Right hindlimb (tissue), 1 donor: ENCODE results near the gene CPNE4.

Experiments used
- DNase-seq: peaks from one replicate; pipeline ENCODE4 v3.0.0-alpha.2; 2018

Gene CPNE4

GRCh38 chr3:131868203-131868602, 166.6 kb downstream of the CPNE4 start:
- DNase-seq: no peak

GRCh38 chr3:131856171-131856570, 178.6 kb downstream of the CPNE4 start:
- no peak for DNase-seq

- no peak for DNase-seq
Observed at GRCh38 chr3:131850223-131850622, 184.6 kb downstream of the CPNE4 start.

- DNase-seq: no peak
Observed at GRCh38 chr3:131849616-131850015, 185.2 kb downstream of the CPNE4 start.

- no peak for DNase-seq
Observed at GRCh38 chr3:131847966-131848510, 186.8 kb downstream of the CPNE4 start.

GRCh38 chr3:131846296-131846924, 188.4 kb downstream of the CPNE4 start:
- no peak for DNase-seq

- DNase-seq: no peak
Observed at GRCh38 chr3:131843174-131843573, 191.6 kb downstream of the CPNE4 start.

- DNase-seq: no peak
Observed at GRCh38 chr3:131840156-131840797, 194.5 kb downstream of the CPNE4 start.

GRCh38 chr3:131835906-131836305, 198.9 kb downstream of the CPNE4 start:
- no peak for DNase-seq

GRCh38 chr3:131831608-131832007, 203.2 kb downstream of the CPNE4 start:
- no peak for DNase-seq

- DNase-seq: no peak
Observed at GRCh38 chr3:131821191-131821762, 213.5 kb downstream of the CPNE4 start.

GRCh38 chr3:131819381-131820055, 215.3 kb downstream of the CPNE4 start:
- no peak for DNase-seq

GRCh38 chr3:131812433-131812832, 222.4 kb downstream of the CPNE4 start:
- DNase-seq: no peak

GRCh38 chr3:131811481-131811880, 223.3 kb downstream of the CPNE4 start:
- DNase-seq: no peak

GRCh38 chr3:131807822-131808221, 227.0 kb downstream of the CPNE4 start:
- DNase-seq: no peak

- no peak for DNase-seq
Observed at GRCh38 chr3:131806736-131807135, 228.1 kb downstream of the CPNE4 start.

GRCh38 chr3:131804565-131805133, 230.2 kb downstream of the CPNE4 start:
- DNase-seq: no peak

GRCh38 chr3:131803113-131803512, 231.7 kb downstream of the CPNE4 start:
- no peak for DNase-seq

GRCh38 chr3:131802029-131802428, 232.8 kb downstream of the CPNE4 start:
- no peak for DNase-seq

GRCh38 chr3:131801566-131801965, 233.2 kb downstream of the CPNE4 start:
- no peak for DNase-seq

- DNase-seq: no peak
Observed at GRCh38 chr3:131797776-131798175, 237.0 kb downstream of the CPNE4 start.

- no peak for DNase-seq
Observed at GRCh38 chr3:131796558-131797198, 238.1 kb downstream of the CPNE4 start.

GRCh38 chr3:131796111-131796510, 238.7 kb downstream of the CPNE4 start:
- no peak for DNase-seq
